PFSK-1 (cell line): ENCODE results near the gene TMPRSS7.

ENCODE experiments used
- TAF1 ChIP-seq: IDR thresholded peaks from 2 replicates; pipeline ENCODE4 v1.6.1; 2012; ENCODE audit warnings: low read length, control low read depth, borderline replicate concordance; ENCODE audit not compliant: insufficient read depth
- TF ChIP-seq, protein P1 (sequence below), 2 experiments: IDR thresholded peaks; 2 replicates each; pipeline versions ENCODE4 v1.6.1 to v1.8.0; 2011 to 2012; ENCODE audit warnings: low read depth in 2 of 2, low read length in 2 of 2, control low read depth in 1 of 2, inconsistent platforms in 1 of 2, mild to moderate bottlenecking in 1 of 2, moderate library complexity in 1 of 2; ENCODE audit not compliant: insufficient read depth in 1 of 2

DNA sequence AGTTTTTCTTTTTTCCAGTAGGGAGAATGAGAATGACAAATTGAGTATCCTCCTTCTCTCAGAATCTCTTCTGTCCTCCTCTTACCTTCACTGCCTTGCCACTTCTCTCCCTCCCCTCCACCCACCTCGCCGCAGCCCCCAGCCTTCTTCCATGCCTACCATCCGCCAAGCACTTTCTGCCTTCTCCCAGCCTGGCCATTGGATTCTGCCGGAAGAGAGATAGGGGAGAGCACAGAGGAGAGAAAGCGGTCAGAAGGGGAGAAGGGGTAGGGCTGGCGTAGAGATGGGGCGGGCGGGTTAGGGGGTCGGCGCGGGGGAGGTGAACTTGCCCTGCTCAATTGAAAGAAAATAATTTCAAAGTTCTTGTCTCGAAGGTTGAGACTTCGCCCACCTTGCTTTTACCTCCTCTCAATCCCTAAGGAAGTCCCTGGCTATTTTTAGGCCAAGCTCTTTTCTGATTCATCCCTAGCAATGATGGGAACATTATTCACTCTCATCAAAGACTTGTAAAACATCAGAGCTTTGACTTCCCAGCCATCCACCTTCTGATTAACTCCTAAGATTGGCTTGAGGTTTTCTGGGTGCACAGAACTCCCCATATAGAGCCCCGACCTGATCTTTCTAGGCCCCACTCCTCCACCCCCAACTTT is 52.5 kb downstream of the TMPRSS7 start:
- TF ChIP-seq TAF1 = no peak
- TF ChIP-seq, protein P1, sequence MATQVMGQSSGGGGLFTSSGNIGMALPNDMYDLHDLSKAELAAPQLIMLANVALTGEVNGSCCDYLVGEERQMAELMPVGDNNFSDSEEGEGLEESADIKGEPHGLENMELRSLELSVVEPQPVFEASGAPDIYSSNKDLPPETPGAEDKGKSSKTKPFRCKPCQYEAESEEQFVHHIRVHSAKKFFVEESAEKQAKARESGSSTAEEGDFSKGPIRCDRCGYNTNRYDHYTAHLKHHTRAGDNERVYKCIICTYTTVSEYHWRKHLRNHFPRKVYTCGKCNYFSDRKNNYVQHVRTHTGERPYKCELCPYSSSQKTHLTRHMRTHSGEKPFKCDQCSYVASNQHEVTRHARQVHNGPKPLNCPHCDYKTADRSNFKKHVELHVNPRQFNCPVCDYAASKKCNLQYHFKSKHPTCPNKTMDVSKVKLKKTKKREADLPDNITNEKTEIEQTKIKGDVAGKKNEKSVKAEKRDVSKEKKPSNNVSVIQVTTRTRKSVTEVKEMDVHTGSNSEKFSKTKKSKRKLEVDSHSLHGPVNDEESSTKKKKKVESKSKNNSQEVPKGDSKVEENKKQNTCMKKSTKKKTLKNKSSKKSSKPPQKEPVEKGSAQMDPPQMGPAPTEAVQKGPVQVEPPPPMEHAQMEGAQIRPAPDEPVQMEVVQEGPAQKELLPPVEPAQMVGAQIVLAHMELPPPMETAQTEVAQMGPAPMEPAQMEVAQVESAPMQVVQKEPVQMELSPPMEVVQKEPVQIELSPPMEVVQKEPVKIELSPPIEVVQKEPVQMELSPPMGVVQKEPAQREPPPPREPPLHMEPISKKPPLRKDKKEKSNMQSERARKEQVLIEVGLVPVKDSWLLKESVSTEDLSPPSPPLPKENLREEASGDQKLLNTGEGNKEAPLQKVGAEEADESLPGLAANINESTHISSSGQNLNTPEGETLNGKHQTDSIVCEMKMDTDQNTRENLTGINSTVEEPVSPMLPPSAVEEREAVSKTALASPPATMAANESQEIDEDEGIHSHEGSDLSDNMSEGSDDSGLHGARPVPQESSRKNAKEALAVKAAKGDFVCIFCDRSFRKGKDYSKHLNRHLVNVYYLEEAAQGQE (IDR thresholded peaks at IDR 0.05; ENCODE audit: insufficient read depth in 1 of 2, low read depth in 2 of 2, low read length in 2 of 2) = no peak
